ENCODE data around the gene RENBP.

The RENBP gene

DNA sequence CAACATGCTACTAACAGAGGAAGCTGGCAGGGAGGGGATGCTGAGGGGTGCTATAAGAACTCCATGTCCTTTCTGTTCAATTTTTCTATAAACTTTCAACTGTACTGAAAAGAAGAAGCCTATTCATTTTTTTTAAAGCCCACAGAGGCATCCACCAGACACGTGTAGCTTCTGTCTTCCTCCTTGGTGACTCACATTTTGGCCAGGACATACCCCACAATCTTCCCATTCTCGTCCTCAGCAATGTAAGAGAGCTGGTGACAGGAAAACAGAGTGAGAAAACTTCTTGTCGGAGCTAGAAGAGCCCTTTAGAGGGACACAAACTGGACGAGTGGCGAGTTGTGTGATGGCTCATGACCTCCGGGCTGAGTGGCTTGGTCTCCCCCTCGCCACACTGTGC is 10.7 kb downstream of the RENBP start:
- no peak for DNase-seq (ENCODE audit: low spot score)

DNA sequence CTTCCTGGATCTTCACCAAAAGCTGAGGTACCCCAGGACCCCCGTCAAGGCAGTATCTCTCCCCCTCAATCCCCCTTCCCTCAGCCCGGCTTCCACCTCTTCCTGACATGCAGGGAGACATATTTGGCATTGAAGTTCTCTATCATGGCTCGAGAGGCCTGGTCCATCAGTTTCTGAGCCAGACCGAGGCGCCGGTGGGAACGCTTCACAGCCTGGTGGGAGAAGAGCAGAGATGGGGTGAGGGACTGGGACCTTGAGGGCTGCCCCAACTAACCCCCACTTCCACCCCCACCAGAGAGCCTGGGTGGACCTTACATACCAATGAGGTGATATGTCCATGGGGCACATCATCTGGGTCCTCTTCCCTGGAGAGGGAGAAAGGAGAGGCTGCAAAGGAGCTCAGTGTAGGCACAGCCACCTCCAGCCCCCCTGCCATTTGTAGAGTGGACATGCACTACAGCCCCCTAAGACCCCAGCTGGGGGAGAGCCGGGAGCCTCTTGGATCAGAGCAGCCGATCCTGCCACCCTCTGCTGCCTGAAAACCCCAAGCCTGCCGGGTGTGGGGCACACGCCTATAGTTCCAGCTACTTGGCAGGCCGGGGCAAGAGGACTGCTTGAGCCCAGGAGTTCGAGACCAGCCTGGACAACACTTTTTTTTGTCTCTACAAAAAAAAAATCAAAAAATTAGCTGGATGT is 12.1 kb downstream of the RENBP start:
- DNase-seq (ENCODE audit: low spot score): no peak

DNA sequence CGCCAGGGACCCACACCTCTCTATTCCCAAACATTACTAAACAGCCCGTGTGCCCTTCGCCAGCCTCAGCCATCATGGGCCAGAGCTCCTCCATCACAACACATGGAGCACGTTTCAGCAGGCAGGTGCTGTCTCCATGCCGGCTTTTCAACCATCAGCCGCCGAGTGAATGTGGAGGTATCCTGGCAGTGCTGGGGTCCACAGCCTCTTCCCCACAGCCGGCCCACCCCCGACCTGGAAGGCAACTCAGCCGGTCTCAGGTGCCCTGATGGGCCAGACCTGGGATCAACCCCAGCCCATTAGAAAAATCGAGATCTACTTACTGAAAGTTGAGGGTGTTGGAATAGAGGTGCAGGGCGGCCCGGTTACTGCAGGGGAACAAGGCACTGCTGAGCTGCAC is 12.7 kb downstream of the RENBP start:
- no peak for DNase-seq (ENCODE audit: low spot score)

DNA sequence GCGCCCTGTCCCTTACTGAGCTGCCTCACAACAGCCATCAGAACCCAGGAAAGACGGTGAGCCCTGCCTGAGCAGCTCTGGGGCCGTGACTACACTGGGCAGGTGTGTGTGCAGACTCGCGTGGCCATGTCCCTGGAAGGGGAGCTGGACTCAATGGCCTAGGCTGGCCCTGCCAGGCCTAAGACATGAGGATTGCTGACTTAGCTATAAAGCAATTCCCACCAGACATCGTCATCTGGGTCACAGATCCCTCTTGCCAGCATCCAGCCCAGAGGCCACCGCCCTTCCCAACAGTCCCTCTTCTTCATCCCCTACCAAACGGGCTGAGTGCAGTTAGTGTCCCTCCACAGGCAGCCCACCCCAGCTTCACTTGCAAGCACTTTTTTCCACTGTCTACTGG is 13.3 kb downstream of the RENBP start:
- no peak for DNase-seq (ENCODE audit: low spot score)

DNA sequence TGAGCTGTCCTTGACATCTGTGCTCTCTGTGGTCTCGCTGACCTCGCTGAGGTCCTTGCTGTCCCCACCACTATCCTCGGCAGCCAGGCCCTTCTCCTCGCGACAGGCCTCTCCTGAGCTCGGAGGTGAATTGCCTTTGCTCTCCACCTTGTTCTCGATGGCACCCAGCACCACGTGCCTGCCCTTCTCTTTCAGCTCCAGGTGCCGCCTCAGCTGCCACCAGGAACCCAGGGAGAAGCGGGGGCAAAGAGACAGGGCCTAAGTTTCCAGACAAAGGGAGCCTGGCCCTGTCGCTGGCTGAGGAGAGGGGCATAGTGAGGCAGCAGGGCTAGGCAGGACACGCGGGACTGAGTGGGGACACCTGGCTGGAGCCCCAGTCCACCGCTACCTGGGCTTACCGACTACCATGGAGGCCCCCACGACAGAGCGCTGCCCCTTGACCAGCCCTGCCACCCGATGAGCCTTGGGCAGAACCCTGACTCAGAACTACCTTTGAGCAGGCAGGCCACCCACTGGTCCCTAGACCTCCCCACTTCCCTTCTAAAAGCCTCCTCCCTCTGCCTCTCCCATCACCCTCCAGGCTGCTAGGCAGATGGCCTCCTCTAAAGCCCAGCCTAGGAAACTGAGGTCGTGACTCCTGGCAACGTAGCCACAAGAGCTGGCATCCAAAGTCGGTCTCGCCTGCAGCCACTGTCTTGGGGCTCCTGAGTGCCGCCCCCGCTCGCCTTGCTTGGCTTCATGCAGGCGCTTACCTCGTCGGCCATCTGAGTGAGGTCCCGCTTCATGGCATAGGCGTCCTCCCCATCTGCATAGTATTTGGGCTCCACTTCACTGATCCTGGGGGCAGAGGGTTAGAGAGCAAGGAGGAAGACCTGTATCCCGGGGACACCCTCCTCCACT is 14.2 kb downstream of the RENBP start:
- DNase-seq (ENCODE audit: low spot score): no peak

DNA sequence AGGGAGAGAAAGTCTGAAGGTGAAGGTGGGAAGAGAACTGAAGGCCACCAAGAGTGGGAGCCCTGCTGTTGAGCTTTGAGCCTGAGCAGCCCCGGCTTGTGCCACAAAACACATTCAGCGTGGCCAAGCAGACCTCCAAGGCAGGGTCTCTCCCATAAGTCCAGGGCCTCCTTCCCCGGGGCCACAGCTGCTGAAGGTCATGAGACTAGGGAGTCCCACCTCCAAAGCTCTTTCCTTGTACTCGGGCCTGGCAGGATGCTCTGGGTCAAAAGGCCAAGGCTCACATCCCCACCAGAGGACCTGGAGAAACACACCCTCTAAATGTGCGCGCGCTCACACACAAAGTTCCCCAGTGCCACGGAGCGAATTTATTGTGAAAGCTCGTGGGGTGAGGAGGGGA is 14.9 kb downstream of the RENBP start:
- no peak for DNase-seq (ENCODE audit: low spot score)

DNA sequence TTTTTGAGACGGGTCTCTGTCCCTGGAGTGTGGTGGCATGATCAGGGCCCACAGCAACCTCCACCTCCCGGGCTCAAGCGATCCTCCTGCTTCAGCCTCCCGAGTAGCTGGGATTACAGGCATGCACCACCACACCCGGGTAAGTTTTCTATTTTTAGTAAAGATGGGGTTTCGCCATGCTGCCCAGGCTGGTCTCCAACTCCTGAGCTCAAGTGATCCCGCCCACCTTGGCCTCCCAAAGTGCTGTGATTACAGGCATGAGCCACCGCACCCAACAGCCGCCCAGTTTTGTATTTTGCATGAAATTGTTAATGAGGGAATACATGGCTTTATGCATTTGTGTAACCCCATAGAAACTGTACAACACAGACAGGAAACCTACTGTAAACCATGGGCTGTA is 15.6 kb downstream of the RENBP start:
- DNase-seq (ENCODE audit: low spot score): no peak

DNA sequence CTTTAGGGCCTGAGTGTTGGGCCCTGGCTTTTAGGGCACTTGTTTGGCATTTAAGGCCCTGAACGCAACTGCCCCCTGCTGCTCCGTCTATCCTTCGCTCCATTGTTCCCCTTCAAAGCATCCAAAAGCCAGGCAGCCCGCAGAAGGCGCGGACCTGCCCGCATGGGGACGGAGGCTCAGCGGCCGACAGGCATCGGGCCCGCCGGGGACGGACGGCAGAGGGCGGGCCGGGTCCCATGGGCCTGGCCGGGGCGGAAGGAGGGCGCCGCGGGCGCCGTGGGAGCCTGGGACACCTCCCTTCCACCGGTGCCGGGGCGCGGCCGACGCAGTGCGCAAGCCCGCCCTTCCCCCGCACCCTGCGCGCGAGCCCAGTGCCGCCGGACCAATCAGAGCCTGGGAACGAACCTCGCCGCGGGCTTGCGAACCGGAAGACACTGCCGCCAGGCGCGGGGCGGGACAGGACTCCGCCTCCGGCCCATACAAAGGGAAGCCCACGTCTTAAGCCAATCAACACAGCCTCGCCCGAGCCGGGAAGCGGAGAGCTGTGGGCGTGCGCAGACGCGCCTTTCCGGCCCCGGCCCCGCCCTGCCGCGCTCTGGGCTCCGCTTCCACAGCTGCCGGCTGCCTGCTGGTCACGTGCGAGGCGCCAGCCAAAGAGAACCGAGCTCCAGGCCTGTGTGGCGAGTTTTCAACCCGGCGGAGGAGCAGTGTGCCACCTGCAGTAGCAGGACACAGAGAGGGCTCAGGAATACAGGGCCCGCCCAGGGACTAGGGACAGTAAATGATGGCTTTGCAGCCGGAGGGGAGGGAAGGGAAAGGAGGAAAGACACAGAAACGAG is 16.3 kb downstream of the RENBP start:
- peak; percentile 92 for DNase-seq (ENCODE audit: low spot score)

DNA sequence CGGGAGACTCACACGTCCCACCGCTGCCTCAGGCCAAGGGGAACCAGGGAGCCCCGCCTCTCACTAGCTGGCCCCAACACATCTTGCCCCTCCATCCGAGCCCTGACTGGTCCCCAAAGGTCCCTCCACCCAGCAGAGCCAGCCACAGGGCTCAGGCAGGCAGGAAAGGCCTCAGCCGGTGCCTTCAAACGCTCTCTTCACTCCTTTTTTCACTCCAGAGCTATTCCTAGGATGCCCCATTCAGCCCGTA is 16.8 kb downstream of the RENBP start:
- DNase-seq (ENCODE audit: low spot score): no peak

DNA sequence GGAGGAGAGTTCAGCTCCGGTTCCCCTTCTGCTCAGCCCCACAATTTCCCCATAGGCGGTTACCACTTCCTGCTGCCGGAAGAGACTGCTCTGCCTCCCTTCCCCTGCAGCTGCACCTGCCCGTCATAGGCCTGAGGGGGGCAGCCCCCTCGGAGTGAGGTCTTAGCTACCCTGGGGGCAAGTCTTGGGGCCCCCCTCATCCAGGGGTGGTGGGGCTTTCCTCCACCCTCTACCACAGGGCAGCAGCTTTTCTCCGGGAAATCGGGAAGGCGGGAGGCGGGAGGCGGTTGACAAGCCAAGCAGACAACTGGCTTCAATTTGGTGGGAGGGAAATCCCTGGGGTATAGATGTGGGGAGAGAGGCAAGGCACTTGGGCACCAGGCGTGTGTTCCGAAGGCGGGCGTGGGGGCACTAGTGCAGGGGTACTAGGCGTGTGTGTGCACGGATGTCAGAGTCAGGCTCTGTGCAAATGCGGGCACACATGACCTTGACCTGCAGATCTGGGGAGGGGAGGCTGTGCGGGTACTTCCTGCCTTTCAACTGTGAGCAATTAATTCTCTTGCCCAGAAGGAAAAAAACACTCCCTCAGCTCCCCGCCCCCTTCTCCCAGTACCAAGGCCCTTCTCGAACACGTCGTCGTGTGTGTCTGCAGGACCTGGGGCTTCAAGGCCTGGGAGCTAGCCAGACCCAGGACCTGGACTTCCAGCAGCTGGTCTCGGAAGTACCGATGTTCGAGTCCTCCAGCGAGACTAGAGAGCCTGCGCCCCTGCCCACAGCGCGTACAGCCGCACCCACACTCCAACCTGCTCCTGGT is 17.4 kb downstream of the RENBP start:
- no peak for DNase-seq (ENCODE audit: low spot score)

DNA sequence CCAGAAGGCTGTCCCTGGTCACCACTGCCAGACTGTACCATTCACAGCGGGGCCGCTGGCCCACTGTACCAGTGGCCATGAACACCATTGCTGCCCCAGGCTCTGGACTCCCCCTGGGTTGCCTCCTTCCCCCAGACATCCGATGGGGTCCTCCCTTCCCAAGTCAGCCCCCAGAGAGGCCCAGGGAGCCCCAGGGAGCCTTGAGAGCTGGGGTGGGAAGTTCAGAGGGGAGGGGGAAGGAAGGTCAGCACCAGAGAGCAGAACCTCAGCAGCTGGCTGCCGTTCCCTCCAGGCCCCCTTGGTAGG is 17.9 kb downstream of the RENBP start:
- DNase-seq (ENCODE audit: low spot score): no peak

DNA sequence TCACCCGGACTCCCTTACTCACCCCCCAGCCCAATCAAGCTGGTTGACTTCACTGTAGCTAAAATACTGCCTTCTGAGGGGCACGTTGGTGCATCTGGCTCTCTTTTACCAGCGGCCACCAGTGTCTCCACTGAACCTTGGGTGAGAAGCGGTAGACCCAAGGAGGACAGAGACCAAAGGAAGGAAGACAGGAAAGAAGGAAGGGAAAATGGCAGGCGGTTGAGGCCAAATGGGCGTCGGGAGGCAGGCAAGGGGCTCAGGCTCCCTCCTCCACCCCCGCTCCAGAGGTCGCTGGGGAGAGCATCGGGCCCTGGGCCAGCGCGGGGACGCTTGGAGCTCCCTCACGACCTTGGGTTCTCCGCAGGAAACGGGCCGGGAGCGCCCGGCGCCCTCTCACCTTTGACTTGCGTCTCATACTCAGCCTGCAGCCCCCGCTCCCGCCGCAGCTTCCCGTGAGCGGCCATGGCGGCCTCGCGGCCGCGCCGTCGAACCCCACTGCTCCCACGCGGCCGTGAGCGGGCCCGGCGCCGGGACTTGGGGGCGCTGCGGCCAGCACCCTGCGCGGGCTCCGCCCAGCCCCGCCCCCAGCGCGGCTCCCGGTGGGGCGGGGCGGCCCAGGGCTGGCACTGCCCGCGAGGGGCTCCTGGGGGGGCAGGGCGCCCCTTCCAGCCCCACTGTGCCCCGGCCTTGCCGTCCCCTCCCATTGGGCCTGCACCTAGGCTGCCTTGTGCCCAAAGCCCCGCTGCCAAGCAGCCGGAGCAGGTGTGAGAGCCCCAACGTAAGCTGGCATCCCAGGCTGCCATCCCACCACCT is 18.5 kb downstream of the RENBP start, which contains the start of gene ARHGAP4:
ARHGAP4 (minus strand) TSS at position 526 of the 813 bp plus-strand sequence; CDS start at position 464, 62 bp downstream.
- no peak for DNase-seq (ENCODE audit: low spot score)

DNA sequence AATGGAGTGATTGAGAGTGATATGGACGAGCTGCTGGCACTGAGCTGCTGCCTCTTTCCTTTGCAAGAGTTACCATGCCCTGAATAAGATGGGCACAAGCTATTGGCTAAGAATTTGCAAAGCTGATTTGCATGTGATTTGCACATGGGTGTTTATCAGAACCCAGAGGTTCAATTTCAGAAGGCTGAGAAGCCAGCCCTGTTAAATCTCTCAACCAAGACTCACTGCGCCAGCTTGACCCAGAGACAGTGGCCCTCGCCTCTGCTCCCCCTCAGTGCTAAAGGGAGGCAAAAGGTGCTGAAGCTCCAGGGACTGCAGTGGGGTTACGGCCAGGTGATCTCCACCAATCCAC is 19.1 kb downstream of the RENBP start:
- no peak for DNase-seq (ENCODE audit: low spot score)

DNA sequence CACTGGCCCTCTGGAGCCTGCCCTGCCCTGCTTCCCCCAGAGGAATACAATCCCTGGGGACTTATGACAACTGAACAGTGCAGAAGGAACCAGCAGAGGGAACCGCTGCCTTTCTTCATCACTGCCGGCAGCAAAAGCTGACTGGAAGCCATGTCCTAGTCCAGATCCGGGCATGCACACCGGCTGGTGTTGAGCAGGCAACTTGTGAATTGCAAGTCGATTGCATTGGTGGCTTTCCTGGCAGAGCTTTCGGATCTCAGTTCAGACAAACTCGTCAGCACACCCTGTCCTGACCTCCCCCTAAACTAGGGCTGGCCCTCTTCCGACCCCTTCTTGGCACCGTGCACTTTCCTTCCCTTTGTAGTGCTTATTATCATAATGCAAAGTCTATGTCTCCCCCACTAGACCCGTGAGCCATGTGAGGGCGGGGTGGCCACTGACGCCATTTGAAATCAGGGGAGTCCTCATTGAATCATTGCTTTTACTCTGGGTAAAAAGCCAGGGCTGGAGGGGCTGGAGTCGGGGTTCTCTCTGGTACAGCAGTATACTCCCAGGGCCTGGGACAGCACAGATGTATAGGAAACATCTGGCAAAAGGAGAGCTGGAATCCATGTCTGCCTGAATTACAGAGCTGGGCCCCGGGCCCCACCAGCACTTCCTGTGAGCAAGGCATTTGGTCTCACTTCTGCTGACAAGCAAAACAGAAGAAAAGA is 20.1 kb downstream of the RENBP start:
- DNase-seq (ENCODE audit: low spot score): no peak

DNA sequence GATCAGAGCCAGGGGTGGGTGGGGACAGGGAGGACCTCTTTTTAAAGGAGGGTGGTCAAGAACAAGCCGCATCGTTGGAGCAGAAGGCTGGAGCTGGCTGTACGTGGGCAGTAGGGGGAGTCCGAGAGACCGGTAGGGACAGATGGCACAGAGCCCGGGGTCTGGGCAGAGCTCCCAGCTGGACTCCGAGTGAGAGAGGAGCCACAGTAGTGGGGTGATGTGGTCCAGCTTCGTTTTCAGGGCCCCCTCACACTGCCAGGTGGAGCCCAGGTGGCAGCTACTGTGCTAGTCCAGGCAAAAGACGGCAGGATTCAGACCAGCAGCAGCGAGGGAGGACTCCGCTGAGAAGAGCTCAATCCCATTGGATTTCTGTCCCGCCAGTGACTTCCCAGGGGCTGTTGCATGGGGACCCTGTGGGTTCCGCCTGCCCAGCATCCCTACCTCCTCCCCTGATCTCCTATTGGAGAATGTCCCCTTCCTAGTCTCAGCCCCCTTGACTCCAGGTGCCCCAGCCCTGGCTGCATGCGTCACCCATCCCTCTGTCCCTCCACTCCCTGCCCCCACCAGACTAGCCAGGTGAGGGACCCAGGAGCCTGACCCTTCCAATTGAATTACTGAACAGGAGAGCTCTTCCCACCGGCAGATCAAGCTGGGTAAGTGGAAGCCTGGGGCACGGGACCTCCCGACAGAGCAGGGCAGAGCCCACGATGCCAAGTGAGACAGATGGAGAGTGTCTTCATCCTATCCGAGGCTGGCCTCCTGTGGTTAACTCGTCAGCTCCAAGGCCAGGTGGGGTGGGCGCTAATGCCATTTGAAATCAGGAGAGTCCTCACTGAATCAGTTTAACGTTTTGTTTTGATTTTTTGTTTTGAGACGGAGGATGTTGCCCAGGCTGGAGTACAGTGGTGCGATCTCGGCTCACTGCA is 21.2 kb downstream of the RENBP start:
- DNase-seq (ENCODE audit: low spot score): no peak

DNA sequence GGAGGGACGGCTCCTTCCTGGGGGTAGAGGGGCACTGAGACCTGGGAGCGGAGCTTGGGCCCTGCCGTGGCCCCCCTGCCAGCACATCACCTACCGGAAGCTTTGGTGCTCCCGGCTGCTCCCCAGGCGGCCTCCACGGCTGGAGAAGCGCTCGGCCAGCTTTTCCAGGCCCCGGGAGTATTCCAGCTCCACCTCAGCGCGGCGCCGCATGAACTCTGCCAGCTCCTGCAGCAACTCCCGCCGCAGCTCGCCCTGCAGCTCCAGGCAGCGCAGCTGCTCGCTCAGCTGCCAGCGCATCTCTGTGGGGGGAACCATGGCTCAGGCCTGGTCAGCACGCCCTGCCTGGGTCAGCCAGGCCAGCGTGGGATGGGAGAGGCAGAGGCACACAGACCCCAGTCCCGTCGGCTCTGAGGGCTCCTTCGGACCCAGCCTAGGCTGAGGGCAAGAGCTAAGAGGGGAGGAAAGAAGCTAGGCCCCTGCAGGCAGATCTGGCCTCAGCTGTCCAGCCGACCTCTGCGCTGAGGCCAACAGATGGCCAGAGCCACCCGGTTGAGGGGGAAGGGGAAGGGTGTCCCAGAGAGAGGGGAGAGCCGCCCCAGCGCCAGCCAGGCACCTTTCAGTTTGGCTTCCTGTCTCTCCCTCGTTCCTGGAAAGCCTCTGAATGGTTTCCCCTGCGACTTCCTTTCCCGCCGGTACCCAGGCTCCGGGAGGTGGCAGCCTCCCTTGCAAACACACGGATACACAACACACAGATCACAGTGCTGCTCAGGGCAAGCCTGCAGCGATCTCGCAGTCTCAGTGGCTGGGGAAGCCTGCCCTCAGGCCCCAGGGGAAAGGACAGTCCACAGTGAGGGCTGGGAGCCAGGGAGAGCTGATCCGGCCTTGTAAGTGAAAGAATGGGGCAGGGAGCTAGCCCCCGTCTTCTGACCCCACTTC is 22.7 kb downstream of the RENBP start:
- DNase-seq (ENCODE audit: low spot score): no peak

DNA sequence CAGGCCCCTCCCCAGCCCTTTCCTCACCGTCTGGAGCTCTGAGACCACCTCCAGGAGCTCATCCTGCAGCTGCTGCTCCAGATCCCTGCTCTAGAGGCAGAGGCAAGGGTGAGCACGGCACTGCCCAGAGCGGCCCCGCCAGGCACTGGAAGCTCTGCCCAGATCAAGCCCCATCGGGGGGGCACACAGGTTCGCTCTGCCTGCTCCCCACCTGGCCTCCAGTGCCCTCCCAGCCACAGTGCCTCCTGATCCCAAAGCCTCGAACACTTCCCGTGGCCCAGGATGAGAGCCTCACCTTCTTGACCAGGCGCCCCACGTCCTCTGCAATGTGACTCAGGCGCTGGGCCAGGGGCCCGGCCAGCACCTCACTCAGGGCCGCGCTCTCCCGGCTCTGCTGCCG is 23.4 kb downstream of the RENBP start:
- DNase-seq (ENCODE audit: low spot score): no peak

DNA sequence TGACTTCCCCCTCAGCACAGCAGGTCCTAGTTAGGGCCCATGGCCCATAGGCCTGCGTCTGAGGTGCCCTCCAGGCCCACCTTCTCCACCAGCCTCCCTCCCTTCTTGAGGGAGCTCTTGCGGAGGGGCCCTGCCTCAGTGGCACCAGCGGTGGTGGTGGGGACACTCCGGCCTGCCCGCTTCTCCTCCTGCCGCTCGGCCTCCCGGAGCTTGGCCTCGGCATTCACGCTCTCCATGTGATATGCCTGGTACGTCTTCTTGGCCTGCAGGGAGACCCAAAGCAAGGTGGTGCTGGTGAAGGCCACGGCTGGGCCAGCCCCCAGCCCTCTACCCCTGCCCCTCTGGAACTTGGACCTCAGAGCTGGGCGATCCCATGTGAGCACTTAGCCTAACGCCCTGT is 23.9 kb downstream of the RENBP start:
- DNase-seq (ENCODE audit: low spot score): no peak

DNA sequence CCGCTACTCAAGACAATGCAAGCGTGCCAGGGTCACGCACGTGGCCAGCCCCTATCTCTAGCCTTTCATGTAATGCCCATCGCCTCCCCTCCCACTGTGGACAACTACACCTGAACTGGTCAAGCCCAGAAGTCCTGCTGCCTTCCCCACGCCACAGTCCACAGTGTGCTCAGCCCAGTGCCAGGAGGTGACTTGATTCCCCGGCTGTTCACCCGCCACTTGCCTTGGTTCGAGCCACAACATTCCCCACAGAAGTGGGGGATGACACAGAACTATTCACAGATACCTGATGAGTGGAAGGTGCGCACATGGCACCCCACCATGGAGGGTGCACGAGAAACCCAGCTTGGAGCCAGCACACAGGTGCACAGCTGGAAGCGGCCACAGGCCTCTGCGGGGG is 25.2 kb downstream of the RENBP start:
- no peak for DNase-seq (ENCODE audit: low spot score)
